Hepatocyte (in vitro differentiated cells): ENCODE data around the gene KCND3. TPM values are rescaled to one million over a fixed set of nuclear protein-coding genes. Genes with fewer than 3 reads are reported as not detected.

Experiments used
- DNase-seq: peaks from one replicate; pipeline ENCODE4 v3.0.0-alpha.2; 2016; ENCODE audit warnings: low spot score
- H2AFZ ChIP-seq: fragments of 200-600 bp; sonication (generic); 2 replicates; pipeline ENCODE4 v1.6.0; 2016; ENCODE audit warnings: antibody characterized with exemption, mild to moderate bottlenecking
- H3K27ac ChIP-seq: fragments of 200-600 bp; sonication (generic); 2 replicates; pipeline ENCODE4 v1.5.1; 2016; ENCODE audit warnings: mild to moderate bottlenecking
- H3K27me3 ChIP-seq: fragments of 200-600 bp; sonication (generic); 2 replicates; pipeline ENCODE4 v1.6.1; 2016
- H3K36me3 ChIP-seq: fragments of 200-600 bp; sonication (generic); replicated peaks from 2 replicates; pipeline ENCODE4 v1.5.1; 2016; ENCODE audit warnings: low read depth; ENCODE audit not compliant: insufficient read depth
- H3K4me1 ChIP-seq: fragments of 200-600 bp; sonication (generic); 2 replicates; pipeline ENCODE4 v1.5.1; 2016; ENCODE audit warnings: mild to moderate bottlenecking, moderate library complexity; ENCODE audit not compliant: insufficient read depth
- H3K4me2 ChIP-seq: fragments of 200-600 bp; sonication (generic); 2 replicates; pipeline ENCODE4 v1.6.0; 2016
- H3K4me3 ChIP-seq: fragments of 200-600 bp; sonication (generic); 2 replicates; pipeline ENCODE4 v1.5.1; 2016; ENCODE audit warnings: mild to moderate bottlenecking
- H3K79me2 ChIP-seq: fragments of 200-600 bp; sonication (generic); 2 replicates; pipeline ENCODE4 v1.6.0; 2017; ENCODE audit warnings: mild to moderate bottlenecking
- H3K9me2 ChIP-seq: fragments of 200-600 bp; sonication (generic); replicated peaks from 2 replicates; pipeline ENCODE4 v1.6.0; 2017; ENCODE audit warnings: mild to moderate bottlenecking; ENCODE audit not compliant: insufficient read depth
- H3K9me3 ChIP-seq: fragments of 200-600 bp; sonication (generic); 2 replicates; pipeline ENCODE4 v1.5.1; 2016; ENCODE audit warnings: low read depth, mild to moderate bottlenecking
- H4K20me1 ChIP-seq: fragments of 200-600 bp; sonication (generic); 2 replicates; pipeline ENCODE4 v1.6.0; 2016; ENCODE audit warnings: mild to moderate bottlenecking; ENCODE audit not compliant: insufficient read depth, poor library complexity, severe bottlenecking
- CTCF ChIP-seq: fragments of 200-600 bp; sonication (generic); IDR thresholded peaks from 2 replicates; pipeline ENCODE4 v1.5.1; 2016; ENCODE audit warnings: antibody characterized with exemption, mild to moderate bottlenecking; ENCODE audit not compliant: poor library complexity
- EZH2 ChIP-seq: fragments of 200-600 bp; sonication (generic); IDR thresholded peaks from 2 replicates; pipeline ENCODE4 v1.6.1; 2016; ENCODE audit warnings: antibody characterized with exemption, mild to moderate bottlenecking, borderline replicate concordance
- EZH2phosphoT487 ChIP-seq: fragments of 200-600 bp; sonication (generic); IDR thresholded peaks from one replicate; pipeline ENCODE4 v1.6.1; 2018; ENCODE audit warnings: antibody characterized with exemption, mild to moderate bottlenecking, low read depth, moderate library complexity; ENCODE audit not compliant: unreplicated experiment, severe bottlenecking
- WGBS: methylation state at CpG from one replicate; pipeline ENCODE4 v1.1.6; 2016; ENCODE audit warnings: low lambda C conversion rate; ENCODE audit errors: missing lambda C conversion rate; 5-methylcytosine and 5-hydroxymethylcytosine counted together
- polyA plus RNA-seq: library from polyadenylated mRNA; unstranded; fragments of >200 nt; fragmentation: Nextera tagmentation; extraction: Ambion mirVana; gene quantifications from 2 replicates; pipeline ENCODE4 v1.2.1, GENCODE V29; 2016
- total RNA-seq: library from RNA; depleted of rRNA; stranded (reverse); fragments of >200 nt; gene quantifications from 2 replicates; pipeline ENCODE4 v1.2.3, GENCODE V29; 2014

The KCND3 gene
- total and polyA plus RNA-seq, 2 experiments from 2014 or later, result 1.4 to 2.7 TPM

GRCh38 chr1:111857194-111857651 lies 132.2 kb downstream of the KCND3 start:
- TF ChIP-seq CTCF, result no peak
- no peak for TF ChIP-seq EZH2
- TF ChIP-seq EZH2phosphoT487, result no peak
- Histone ChIP-seq H4K20me1 (no peaks in the 10 kb centered on the region), H3K27ac (no peak overlapping the region), H3K36me3 (no peaks in the 10 kb centered on the region), H3K4me1 (no peaks in the 10 kb centered on the region), H3K4me2 (no peak overlapping the region), H3K4me3 (no peak overlapping the region), H3K9me3 (no peaks in the 10 kb centered on the region), H2AFZ (no peak overlapping the region), H3K27me3 (no peaks in the 10 kb centered on the region), H3K9me2 (no peaks in the 10 kb centered on the region), H3K79me2 (no peaks in the 10 kb centered on the region)
- 82% methylated on average over 13 of the region's 13 CpGs for WGBS
- no peak for DNase-seq

- TF ChIP-seq CTCF, result no peak
- TF ChIP-seq EZH2phosphoT487, result no peak
- H3K36me3 ChIP-seq, result no peaks in the 10 kb centered on the region
- H3K9me2 ChIP-seq, result no peaks in the 10 kb centered on the region
- H3K79me2 ChIP-seq, result no peaks in the 10 kb centered on the region
- no peaks in the 10 kb centered on the region for H3K9me3 ChIP-seq
- H2AFZ ChIP-seq, result no peak overlapping the region
- DNase-seq, result no peak
- H3K27ac ChIP-seq, result no peak overlapping the region
- H3K4me1 ChIP-seq, result no peaks in the 10 kb centered on the region
- H3K4me3 ChIP-seq, result no peak overlapping the region
- no peaks in the 10 kb centered on the region for H4K20me1 ChIP-seq
- H3K4me2 ChIP-seq, result no peak overlapping the region
- peaks cover under 1% of the 10 kb centered on the region for H3K27me3 ChIP-seq
- 75% methylated on average over 13 of the region's 13 CpGs for WGBS
Measured at GRCh38 chr1:111856411-111857185, 132.9 kb downstream of the KCND3 start.

GRCh38 chr1:111855260-111855659 lies 134.2 kb downstream of the KCND3 start:
- WGBS, result 87% methylated on average over 4 of the region's 4 CpGs
- no peak for TF ChIP-seq EZH2
- TF ChIP-seq EZH2phosphoT487, result no peak
- no peak for TF ChIP-seq CTCF

More at GRCh38 chr1:111855260-111855659, 134.2 kb downstream of the KCND3 start:
- no peak for DNase-seq
- H3K27me3 ChIP-seq, result peaks cover 3% of the 10 kb centered on the region
- H3K9me2 ChIP-seq, result no peaks in the 10 kb centered on the region
- H3K4me2 ChIP-seq, result no peak overlapping the region
- no peak overlapping the region for H2AFZ ChIP-seq
- no peaks in the 10 kb centered on the region for H3K79me2 ChIP-seq
- no peaks in the 10 kb centered on the region for H3K36me3 ChIP-seq
- H3K4me1 ChIP-seq, result no peaks in the 10 kb centered on the region
- H4K20me1 ChIP-seq, result no peaks in the 10 kb centered on the region
- no peak overlapping the region for H3K4me3 ChIP-seq
- no peaks in the 10 kb centered on the region for H3K9me3 ChIP-seq
- H3K27ac ChIP-seq, result no peak overlapping the region
